Mesendoderm (in vitro differentiated cells): ENCODE data around the gene GSTM2.

Source experiments
- DNase-seq: peaks from one replicate; pipeline ENCODE4 v3.0.0; 2013
- H2AK5ac ChIP-seq: 2 replicates; pipeline ENCODE4 v1.6.1; 2013; ENCODE audit warnings: low read length, inconsistent platforms
- H2BK120ac ChIP-seq: 2 replicates; pipeline ENCODE4 v1.6.1; 2013; ENCODE audit warnings: low read depth, mild to moderate bottlenecking, low read length, moderate library complexity, mixed read lengths
- H2BK15ac ChIP-seq: replicated peaks from 2 replicates; pipeline ENCODE4 v1.6.1; 2013; ENCODE audit warnings: low read depth, mild to moderate bottlenecking, moderate library complexity
- H2BK5ac ChIP-seq: 2 replicates; pipeline ENCODE4 v1.6.1; 2013; ENCODE audit warnings: low read length, inconsistent platforms
- H3K18ac ChIP-seq: 2 replicates; pipeline ENCODE4 v1.6.1; 2013; ENCODE audit warnings: mild to moderate bottlenecking, low read length, mixed read lengths
- H3K23ac ChIP-seq: one replicate; pipeline ENCODE4 v1.6.1; 2013; ENCODE audit warnings: low read length
- H3K27ac ChIP-seq: 2 replicates; pipeline ENCODE4 v1.5.1; 2013; ENCODE audit warnings: low read depth, mild to moderate bottlenecking, inconsistent platforms, low read length, moderate library complexity
- H3K27me3 ChIP-seq: 2 replicates; pipeline ENCODE4 v1.6.1; 2013; ENCODE audit warnings: low read length, control low read depth, mild to moderate bottlenecking, inconsistent platforms; ENCODE audit not compliant: insufficient read depth, poor library complexity
- H3K36me3 ChIP-seq: 2 replicates; pipeline ENCODE4 v1.6.1; 2013; ENCODE audit warnings: low read length, inconsistent platforms; ENCODE audit not compliant: control insufficient read depth, insufficient read depth
- H3K4ac ChIP-seq: one replicate; pipeline ENCODE4 v1.6.1; 2013; ENCODE audit warnings: low read depth, mild to moderate bottlenecking, low read length, moderate library complexity
- H3K4me1 ChIP-seq: 2 replicates; pipeline ENCODE4 v1.6.1; 2013; ENCODE audit warnings: low read depth, low read length, inconsistent platforms; ENCODE audit not compliant: control insufficient read depth
- H3K4me2 ChIP-seq: 2 replicates; pipeline ENCODE4 v1.6.1; 2013; ENCODE audit warnings: low read length
- H3K4me3 ChIP-seq: 2 replicates; pipeline ENCODE4 v1.5.1; 2013; ENCODE audit warnings: mild to moderate bottlenecking, low read length
- H3K56ac ChIP-seq: one replicate; pipeline ENCODE4 v1.6.1; 2013; ENCODE audit warnings: low read length
- H3K79me1 ChIP-seq: 2 replicates; pipeline ENCODE4 v1.6.1; 2013; ENCODE audit warnings: low read length, inconsistent platforms
- H3K79me2 ChIP-seq: 2 replicates; pipeline ENCODE4 v1.6.1; 2013; ENCODE audit warnings: mild to moderate bottlenecking, low read length; ENCODE audit not compliant: control insufficient read depth, insufficient read depth
- H3K9ac ChIP-seq: 2 replicates; pipeline ENCODE4 v1.6.1; 2013; ENCODE audit warnings: low read length, inconsistent platforms
- H4K5ac ChIP-seq: one replicate; pipeline ENCODE4 v1.6.1; 2013; ENCODE audit warnings: low read length
- H4K8ac ChIP-seq: one replicate; pipeline ENCODE4 v1.6.1; 2013; ENCODE audit warnings: low read depth, mild to moderate bottlenecking, control low read depth, low read length, moderate library complexity
- WGBS: extraction: QIAGEN DNeasy Blood & Tissue Kit; methylation state at CpG from one replicate; pipeline ENCODE4 v1.1.7; 2013; ENCODE audit warnings: low lambda C conversion rate, missing lambda C conversion rate; ENCODE audit not compliant: insufficient coverage; ENCODE audit errors: extremely low coverage; 5-methylcytosine and 5-hydroxymethylcytosine counted together

GSTM2 gene

DNA sequence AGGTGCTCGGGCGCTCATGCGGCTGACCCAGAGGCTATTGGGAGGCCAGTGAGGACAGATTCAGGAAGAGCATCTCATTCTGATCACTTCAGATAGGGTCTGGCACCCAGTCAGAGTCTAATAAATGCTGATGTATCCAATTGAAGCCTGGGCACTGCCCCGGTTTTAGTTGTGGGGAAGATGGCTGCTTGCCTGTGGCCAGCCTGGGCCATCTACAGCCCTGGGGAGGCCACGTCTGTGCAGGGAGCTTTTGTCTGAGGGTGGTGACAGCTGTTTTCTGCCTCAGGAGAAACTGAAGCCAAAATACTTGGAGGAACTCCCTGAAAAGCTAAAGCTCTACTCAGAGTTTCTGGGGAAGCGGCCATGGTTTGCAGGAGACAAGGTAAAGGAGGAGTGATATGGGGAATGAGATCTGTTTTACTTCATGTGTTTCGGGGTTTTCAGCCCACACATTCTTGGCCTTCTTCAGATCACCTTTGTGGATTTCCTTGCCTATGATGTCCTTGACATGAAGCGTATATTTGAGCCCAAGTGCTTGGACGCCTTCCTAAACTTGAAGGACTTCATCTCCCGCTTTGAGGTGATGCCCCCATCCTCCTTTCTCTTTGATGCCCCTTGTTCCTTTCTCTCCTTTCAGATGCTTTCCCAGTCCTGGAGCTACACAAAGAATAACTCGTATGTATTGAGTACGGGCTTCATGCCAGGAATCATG is 47.0 kb downstream of the GSTM2 start:
- Histone ChIP-seq H3K18ac (no peak overlapping the region), H3K27ac (no peak overlapping the region), H2AK5ac (no peak overlapping the region), H3K9ac (no peak overlapping the region), H3K79me1 (no peaks in the 10 kb centered on the region), H2BK15ac (no peak overlapping the region), H3K36me3 (no peaks in the 10 kb centered on the region), H3K4ac (no peak overlapping the region), H2BK5ac (no peak overlapping the region), H3K4me1 (no peaks in the 10 kb centered on the region), H3K79me2 (no peaks in the 10 kb centered on the region), H3K23ac (no peak overlapping the region), H2BK120ac (no peak overlapping the region), H4K5ac (no peak overlapping the region), H3K27me3 (no peaks in the 10 kb centered on the region), H3K4me2 (no peak overlapping the region), H4K8ac (no peak overlapping the region), H3K56ac (no peak overlapping the region), H3K4me3 (no peak overlapping the region)
- DNase-seq, result no peak
- WGBS, result no CpG with 5 or more reads among the region's 12 CpGs

DNA sequence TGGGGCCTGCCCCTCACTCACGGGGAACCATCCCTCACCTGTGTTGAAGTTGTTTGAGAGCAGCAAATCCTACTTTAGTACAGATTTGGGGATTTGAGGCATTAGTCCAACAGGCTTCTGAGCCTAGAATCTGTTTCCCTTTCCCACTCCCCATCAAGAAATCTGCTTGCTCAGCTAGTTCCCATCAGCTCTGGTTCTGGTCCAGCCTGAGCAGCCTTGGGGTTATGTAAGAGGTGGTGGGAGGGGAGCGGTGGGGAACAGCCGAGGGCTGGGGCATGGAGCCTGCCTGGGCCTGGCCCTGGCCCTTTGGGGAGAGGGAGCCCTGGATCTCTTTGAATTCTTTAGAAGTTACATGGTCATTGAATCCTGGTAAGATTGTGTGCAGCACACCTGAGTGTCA is 48.3 kb downstream of the GSTM2 start:
- H3K79me2 ChIP-seq, result no peaks in the 10 kb centered on the region
- no CpG with 5 or more reads among the region's 3 CpGs for WGBS

DNA sequence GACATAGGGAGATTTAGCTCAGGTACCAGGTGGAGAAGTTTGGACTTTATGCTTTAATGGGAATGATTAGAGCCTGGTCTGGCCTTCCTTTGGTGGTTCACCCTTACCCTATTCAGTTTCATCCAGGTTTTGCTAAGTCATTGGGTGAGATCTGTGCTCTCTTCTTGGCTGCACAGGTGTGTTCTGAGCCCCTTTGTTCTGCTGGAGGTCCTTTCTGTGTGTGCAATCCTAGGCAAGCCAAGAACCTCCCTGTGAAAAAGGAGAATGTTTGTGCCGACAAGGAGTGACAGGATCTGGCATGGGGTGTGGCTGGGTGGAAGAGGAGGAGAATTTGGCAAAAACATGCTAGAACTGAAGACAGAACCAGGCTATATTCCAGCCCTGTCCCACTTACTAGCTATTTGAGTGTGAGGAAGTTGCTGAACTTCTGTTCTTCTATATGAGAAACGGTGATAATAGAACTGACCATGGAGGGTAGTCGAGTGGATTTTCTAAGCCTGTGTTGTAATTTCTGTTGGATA is 48.8 kb downstream of the GSTM2 start:
- no peaks in the 10 kb centered on the region for H3K79me1 ChIP-seq

More for the DNA sequence above, 48.3 kb downstream of the GSTM2 start:
- H3K79me1 ChIP-seq, result no peaks in the 10 kb centered on the region
- no peak overlapping the region for H3K4ac ChIP-seq
- H2BK5ac ChIP-seq, result no peak overlapping the region
- no peaks in the 10 kb centered on the region for H3K36me3 ChIP-seq
- H3K27ac ChIP-seq, result no peak overlapping the region
- H3K56ac ChIP-seq, result no peak overlapping the region
- no peak overlapping the region for H3K18ac ChIP-seq
- no peaks in the 10 kb centered on the region for H3K4me1 ChIP-seq
- no peak overlapping the region for H2BK120ac ChIP-seq
- no peak overlapping the region for H3K4me2 ChIP-seq
- no peak overlapping the region for H3K4me3 ChIP-seq
- no peak overlapping the region for H4K5ac ChIP-seq
- H2AK5ac ChIP-seq, result no peak overlapping the region
- no peak overlapping the region for H3K23ac ChIP-seq
- H3K27me3 ChIP-seq, result no peaks in the 10 kb centered on the region
- H3K9ac ChIP-seq, result no peak overlapping the region
- no peak overlapping the region for H4K8ac ChIP-seq
- DNase-seq, result no peak
- no peak overlapping the region for H2BK15ac ChIP-seq

DNA sequence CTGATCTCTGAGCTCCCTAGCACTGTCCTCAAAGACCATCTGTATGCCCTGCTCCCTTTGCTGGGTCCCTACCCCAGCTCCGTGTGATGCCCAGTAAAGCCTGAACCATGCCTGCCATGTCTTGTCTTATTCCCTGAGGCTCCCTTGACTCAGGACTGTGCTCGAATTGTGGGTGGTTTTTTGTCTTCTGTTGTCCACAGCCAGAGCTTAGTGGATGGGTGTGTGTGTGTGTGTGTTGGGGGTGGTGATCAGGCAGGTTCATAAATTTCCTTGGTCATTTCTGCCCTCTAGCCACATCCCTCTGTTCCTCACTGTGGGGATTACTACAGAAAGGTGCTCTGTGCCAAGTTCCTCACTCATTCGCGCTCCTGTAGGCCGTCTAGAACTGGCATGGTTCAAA is 49.9 kb downstream of the GSTM2 start:
- Histone ChIP-seq H4K5ac (no peak overlapping the region), H3K4ac (no peak overlapping the region), H3K4me1 (no peaks in the 10 kb centered on the region), H3K9ac (no peak overlapping the region), H3K23ac (no peak overlapping the region), H3K79me1 (no peaks in the 10 kb centered on the region), H4K8ac (no peak overlapping the region), H3K27ac (no peak overlapping the region), H3K4me3 (no peak overlapping the region), H2BK120ac (no peak overlapping the region), H2AK5ac (no peak overlapping the region), H2BK5ac (no peak overlapping the region), H3K27me3 (no peaks in the 10 kb centered on the region), H3K79me2 (no peaks in the 10 kb centered on the region), H3K36me3 (no peaks in the 10 kb centered on the region), H3K56ac (no peak overlapping the region), H2BK15ac (no peak overlapping the region), H3K18ac (no peak overlapping the region), H3K4me2 (no peak overlapping the region)
- WGBS, result no CpG with 5 or more reads among the region's 5 CpGs
- DNase-seq, result no peak

More for the DNA sequence above, 48.8 kb downstream of the GSTM2 start:
- Histone ChIP-seq H3K4me3 (no peak overlapping the region), H3K23ac (no peak overlapping the region), H3K27ac (no peak overlapping the region), H2AK5ac (no peak overlapping the region), H3K79me2 (no peaks in the 10 kb centered on the region), H3K4me1 (no peaks in the 10 kb centered on the region), H3K9ac (no peak overlapping the region), H2BK5ac (no peak overlapping the region), H4K8ac (no peak overlapping the region), H3K4ac (no peak overlapping the region), H2BK15ac (no peak overlapping the region), H2BK120ac (no peak overlapping the region), H3K36me3 (no peaks in the 10 kb centered on the region), H3K27me3 (no peaks in the 10 kb centered on the region), H4K5ac (no peak overlapping the region), H3K18ac (no peak overlapping the region), H3K4me2 (no peak overlapping the region), H3K56ac (no peak overlapping the region)
- no peak for DNase-seq
- no CpG with 5 or more reads among the region's 3 CpGs for WGBS

DNA sequence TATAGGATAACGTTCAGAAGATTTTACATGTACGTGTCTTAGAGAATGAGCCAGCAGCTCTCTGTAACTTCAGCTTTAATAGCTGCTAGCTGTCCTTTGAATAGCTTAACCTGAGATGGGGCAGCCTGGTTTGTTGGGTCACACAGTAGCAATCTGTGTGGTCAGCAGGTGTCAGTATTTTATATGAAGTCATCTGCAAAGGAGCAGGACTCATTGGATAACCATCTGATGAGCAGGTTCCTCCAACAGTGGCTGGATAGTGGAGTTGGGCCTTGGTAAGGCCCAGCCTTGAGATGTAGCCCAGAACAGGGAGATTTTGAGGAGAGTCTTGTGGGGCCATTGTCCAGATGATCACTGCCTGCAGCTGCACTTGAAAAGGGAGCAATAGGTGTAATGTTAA is 50.6 kb downstream of the GSTM2 start:
- H2AK5ac ChIP-seq, result no peak overlapping the region
- H3K4me3 ChIP-seq, result no peak overlapping the region
- H3K4me2 ChIP-seq, result no peak overlapping the region
- no peaks in the 10 kb centered on the region for H3K79me1 ChIP-seq
- no peak overlapping the region for H3K9ac ChIP-seq
- H3K79me2 ChIP-seq, result no peaks in the 10 kb centered on the region
- no peaks in the 10 kb centered on the region for H3K4me1 ChIP-seq
- peak; percentile 69 for DNase-seq
- no peak overlapping the region for H3K23ac ChIP-seq
- H2BK120ac ChIP-seq, result no peak overlapping the region
- no peak overlapping the region for H3K56ac ChIP-seq
- no peak overlapping the region for H3K27ac ChIP-seq
- H3K36me3 ChIP-seq, result no peaks in the 10 kb centered on the region
- H2BK5ac ChIP-seq, result no peak overlapping the region
- H2BK15ac ChIP-seq, result no peak overlapping the region
- no peak overlapping the region for H4K5ac ChIP-seq
- no peak overlapping the region for H3K4ac ChIP-seq
- H3K18ac ChIP-seq, result no peak overlapping the region
- no peak overlapping the region for H4K8ac ChIP-seq
- H3K27me3 ChIP-seq, result no peaks in the 10 kb centered on the region
- no CpG with 5 or more reads among the region's 2 CpGs for WGBS
